GM18511 (cell line): ENCODE data around the gene EDNRB.
"Not testable (repeated sequence)": the region's sequence is repeated elsewhere in the genome, so short reads cannot be mapped to it uniquely, and the experiment has no call there.

ENCODE experiments used
- ATAC-seq: cut with Tn5 transposase; IDR thresholded peaks from one replicate; pipeline ENCODE4 v1.9.1; 2021; ENCODE audit warnings: mild to moderate bottlenecking, moderate library complexity; ENCODE audit not compliant: unreplicated experiment

Gene EDNRB

DNA sequence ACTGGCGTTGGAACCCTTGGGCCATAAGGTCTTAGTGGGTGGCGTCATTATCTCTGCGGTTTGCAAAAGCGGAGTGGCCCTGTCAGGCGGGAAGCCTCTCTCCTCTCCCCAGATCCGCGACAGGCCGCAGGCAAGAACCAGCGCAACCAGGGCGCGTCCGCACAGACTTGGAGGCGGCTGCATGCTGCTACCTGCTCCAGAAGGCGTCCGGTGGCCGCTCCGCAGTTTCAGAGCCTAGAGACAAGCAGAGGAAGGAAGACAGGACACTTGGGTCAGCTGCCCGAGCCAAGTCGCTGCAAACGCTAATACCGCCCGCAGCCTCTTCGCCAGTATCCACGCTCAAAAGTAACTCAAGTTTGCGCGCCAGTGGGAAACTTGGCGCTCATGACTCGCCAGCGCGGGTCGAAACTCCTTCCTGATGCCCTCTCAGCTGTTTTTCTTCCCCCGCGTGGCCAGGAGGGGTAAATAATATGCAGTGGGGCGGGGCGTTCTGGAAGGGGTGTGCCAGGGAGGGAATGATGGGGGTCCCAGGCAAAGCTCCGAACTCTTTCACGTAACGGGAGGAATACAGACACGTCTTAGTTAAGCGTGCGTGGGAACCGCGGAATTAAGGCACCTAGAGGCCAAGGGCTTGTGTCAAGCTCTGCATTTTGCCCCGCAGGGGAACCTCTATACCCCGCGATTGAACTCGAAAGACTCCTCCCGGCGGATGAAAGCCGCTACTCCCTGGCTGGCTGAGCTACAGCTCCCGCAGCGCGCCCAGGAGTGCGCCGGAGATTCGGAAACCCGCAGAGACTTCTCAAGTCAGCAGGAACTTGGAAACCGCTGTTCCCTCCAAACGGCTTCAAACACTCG lies at the start of gene EDNRB:
TSS of gene EDNRB (minus strand) at position 441 of the 855 bp plus-strand sequence. CDS start at position 183, 258 bp downstream.
- ATAC-seq: peak; percentile 53

DNA sequence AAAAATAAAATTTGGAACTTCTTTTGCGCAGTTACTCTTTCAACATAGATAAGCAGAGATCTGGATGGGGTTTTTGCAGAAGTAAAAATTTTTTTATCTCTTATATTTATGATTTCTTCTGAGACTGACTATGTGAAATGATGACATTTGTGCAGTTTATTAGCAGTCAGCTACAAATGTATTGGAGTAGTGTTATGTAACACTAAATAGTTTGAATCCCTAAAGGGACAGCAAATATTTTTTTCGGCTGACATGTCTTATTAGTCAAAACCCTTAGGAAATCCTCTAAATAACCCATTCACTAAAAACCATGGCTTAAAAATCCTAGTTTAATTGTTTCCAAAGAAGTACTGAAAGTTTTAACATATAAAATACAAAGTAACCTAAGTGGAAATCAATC lies 48.0 kb upstream of the EDNRB start:
- no peak for ATAC-seq

DNA sequence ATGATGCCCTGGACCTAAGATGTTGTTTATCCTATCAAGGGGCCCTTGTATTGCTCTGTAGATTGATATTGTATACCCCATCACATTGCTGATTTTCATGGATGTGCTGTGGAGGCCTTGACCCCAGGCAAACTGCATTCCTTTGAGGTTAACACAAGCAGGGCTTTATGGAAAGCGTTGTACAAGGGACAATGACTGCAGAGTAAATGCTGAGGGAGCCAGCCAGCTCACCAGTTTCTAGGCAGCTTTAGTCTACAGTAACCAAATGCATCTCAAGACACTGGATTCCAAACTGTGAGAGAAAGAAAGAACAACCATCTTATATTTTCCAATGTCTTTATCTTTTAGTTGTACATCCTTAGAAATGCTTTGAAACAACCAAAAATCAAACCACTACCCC lies 34.1 kb upstream of the EDNRB start:
- ATAC-seq: no peak

- no peak for ATAC-seq
These were observed 33.6 kb upstream of the EDNRB start for GRCh38 chr13:77952276-77952675.

GRCh38 chr13:77946522-77946921 lies 27.9 kb upstream of the EDNRB start:
- ATAC-seq: no peak

DNA sequence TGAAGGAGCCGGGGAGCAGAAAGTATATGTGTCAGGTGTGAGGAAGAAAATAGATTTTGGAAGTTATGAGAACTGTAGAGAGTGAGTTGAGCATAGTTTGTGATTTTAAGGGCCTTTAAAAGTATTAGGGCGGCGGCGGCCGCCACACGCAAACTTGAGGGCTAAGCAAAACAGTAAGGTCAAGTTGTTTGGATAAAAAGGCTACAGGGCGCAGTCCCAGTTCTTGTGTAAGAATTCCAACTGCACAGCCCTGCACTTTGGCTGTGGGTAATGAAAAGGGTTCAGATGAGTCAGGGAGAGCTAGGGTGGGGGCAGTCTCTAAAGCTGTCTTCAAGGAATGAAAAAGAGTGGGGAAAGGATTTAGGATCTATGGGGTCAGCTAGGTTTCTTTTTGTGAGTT lies 16.4 kb upstream of the EDNRB start:
- not testable (repeated sequence) for ATAC-seq

- peak; percentile 83 for ATAC-seq
These were observed 11.8 kb upstream of the EDNRB start for GRCh38 chr13:77930430-77930829.

GRCh38 chr13:77928909-77929308 lies 10.3 kb upstream of the EDNRB start:
- ATAC-seq: peak; percentile 88

GRCh38 chr13:77925616-77926015 lies 7.0 kb upstream of the EDNRB start:
- ATAC-seq: no peak

DNA sequence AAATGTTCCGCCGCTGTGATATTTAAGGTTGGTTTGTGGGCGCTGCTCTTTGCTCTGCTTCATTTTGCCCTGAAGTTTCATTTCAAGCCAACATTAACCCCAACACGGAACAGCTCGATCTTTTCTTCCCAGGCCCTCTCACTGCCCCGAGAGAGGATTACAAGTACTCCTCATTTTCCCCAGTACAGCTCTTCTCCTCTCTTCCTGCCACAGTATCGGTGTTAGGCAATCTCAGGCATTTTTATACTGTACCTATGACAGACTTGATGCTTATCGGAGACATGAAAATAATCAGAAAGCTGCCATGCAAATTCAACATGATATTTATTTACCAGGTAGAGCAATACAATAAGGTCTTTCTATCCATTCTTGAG lies 1.3 kb upstream of the EDNRB start:
- ATAC-seq: no peak

- peak; percentile 40 for ATAC-seq
These were observed 752 bp upstream of the EDNRB start for GRCh38 chr13:77919246-77919920.

GRCh38 chr13:77916488-77916887 lies 2.1 kb downstream of the EDNRB start:
- no peak for ATAC-seq

DNA sequence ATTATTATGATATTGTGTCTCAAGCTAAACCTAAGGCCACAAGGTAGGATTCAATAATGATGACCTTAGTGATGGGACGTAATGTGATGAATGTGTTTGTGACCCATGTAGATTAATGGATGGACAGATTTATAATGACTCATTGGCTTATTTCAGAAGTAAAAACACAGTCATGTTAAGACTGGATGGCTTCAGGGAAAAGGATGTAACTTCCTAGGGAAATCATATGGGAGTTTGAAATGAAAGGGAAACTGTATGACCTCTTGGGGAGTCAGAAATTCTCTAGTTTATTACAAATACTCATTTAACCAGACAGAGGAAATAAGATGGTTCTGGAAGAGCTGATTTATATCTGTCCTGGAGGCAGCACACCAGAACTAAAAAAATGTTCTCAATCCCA lies 2.9 kb downstream of the EDNRB start:
- ATAC-seq: no peak

- ATAC-seq: no peak
These were observed 5.6 kb downstream of the EDNRB start for GRCh38 chr13:77913003-77913402.

DNA sequence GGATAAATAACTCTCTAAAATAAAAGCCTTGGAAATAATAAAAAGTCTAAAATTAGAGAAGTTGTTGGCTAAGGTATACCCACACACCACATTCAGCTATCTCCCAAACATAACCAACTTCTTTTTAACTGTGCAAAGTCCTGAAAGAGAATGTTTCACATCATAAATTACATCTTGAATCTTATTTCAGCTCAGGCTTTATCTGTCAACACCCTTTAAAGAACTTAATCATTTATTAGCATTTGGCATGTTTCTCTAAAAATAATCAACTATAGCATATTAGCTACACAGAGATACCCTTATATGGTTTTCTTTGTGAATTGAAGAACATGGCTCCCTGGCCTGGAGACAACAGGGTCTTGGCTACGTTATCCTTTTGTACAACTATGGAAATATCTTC lies 6.9 kb downstream of the EDNRB start:
- ATAC-seq: no peak

DNA sequence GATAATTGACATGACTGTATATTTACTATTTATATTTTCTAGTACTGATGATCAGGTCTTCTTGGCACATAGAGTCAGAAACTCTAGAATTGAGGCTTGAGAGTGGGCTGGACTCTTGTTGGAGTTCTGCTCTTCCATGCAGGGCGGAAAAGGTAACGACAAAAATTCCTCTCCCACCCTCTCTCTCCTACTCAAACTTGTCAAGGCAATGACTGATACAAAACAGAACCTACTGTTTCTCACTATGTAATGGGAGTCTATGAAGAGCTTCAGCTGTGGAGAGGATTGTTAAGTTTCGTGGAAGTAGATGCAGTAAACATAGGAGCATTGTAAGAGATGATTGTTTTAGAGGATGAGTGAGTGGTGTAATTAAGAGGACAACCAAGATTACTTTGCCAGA lies 8.8 kb downstream of the EDNRB start:
- no peak for ATAC-seq

DNA sequence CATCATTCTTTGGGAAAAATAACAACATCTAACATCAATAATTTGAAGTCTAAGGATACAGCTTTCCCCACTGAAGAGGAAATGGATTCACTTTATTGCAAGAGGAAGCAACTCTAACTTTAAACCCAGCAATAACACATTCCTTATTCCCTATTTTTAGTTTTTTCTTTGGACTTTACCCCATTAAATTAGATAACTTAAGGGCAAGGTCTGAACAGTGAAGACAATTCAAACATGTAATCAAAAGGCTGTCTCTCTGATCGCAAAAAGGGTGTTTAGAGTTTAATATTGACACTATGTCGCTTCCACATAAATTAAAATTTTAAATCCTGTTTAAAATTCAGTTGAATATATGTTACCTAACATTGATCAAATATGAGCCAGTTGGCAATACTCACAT lies 10.1 kb downstream of the EDNRB start:
- no peak for ATAC-seq

GRCh38 chr13:77907666-77908341 lies 10.8 kb downstream of the EDNRB start:
- no peak for ATAC-seq

- ATAC-seq: no peak
These were observed 14.6 kb downstream of the EDNRB start for GRCh38 chr13:77904031-77904430.

- ATAC-seq: no peak
These were observed 15.2 kb downstream of the EDNRB start for GRCh38 chr13:77903435-77903834.

DNA sequence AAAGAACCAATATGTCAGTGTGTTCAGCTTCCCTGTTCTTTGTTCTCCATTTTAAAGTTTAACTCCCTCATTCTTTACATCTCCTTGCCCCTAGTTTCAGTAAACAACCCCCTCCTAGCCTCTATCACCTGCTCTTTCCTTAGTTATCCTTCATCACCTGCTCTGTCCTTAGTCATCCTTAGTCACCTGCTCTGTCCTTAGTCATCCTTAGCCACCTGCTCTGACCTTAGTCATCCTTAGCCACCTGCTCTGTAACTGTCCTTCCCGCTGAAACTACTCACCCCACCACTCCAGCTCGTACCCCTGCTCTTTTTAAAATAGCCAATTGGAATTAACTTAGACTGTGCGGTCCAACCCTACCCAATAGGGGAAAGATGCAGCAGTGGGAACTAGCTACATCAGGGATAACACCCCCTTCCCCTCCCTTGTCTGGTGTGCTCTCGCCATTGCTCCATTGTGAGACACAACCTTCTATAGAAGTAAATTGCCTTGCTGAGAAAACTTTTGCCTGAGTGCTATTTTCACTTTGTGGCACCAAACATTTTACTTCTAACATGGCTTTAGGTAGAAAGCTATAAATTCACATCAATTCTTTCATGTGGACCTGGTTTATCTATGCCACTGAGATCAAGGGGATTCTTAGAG lies 16.2 kb downstream of the EDNRB start:
- ATAC-seq: no peak
